Heart right ventricle (tissue), 16 donors: ENCODE data around the gene PAX5. TPM values are rescaled to one million over a fixed set of nuclear protein-coding genes. Genes with fewer than 3 reads are reported as not detected.

ENCODE experiments used
- ATAC-seq, 8 donors: fragments of 200-7000 bp; cut with Tn5 transposase; one replicate each; pipeline ENCODE4 v1.9.1; 2020; ENCODE audit warnings: mild to moderate bottlenecking in 8 of 8, moderate library complexity in 8 of 8, moderate number of reproducible peaks in 1 of 8
- DNase-seq, 2 donors: peaks; one replicate each; pipeline ENCODE4 v3.0.0-alpha.2; 2020
- H3K27ac ChIP-seq, 10 donors: fragments of 200-600 bp; sonication (generic) in 2 of 10; one replicate each; pipeline versions ENCODE4 v1.5.0 to v1.8.0; 2020 to 2022; ENCODE audit warnings: mild to moderate bottlenecking in 3 of 10
- H3K27me3 ChIP-seq, 7 donors: fragments of 200-600 bp; one replicate each; pipeline ENCODE4 v1.8.0; 2021 to 2022; ENCODE audit warnings: mild to moderate bottlenecking in 2 of 7
- H3K36me3 ChIP-seq, 9 donors: fragments of 200-600 bp; sonication (generic) in 1 of 9; one replicate each; pipeline versions ENCODE4 v1.5.0 to v1.8.0; 2020 to 2022; ENCODE audit warnings: mild to moderate bottlenecking in 2 of 9
- H3K4me1 ChIP-seq, 9 donors: fragments of 200-600 bp; sonication (generic) in 1 of 9; one replicate each; pipeline versions ENCODE4 v1.5.0 to v1.8.0; 2020 to 2022; ENCODE audit warnings: mild to moderate bottlenecking in 4 of 9
- H3K4me3 ChIP-seq, 10 donors: fragments of 200-600 bp; sonication (generic) in 2 of 10; one replicate each; pipeline versions ENCODE4 v1.5.0 to v1.8.0; 2020 to 2022; ENCODE audit warnings: mild to moderate bottlenecking in 7 of 10, moderate library complexity in 2 of 10
- H3K9me3 ChIP-seq, 11 donors: fragments of 200-600 bp in 10 of 11; sonication (generic) in 2 of 11; one replicate each; pipeline versions ENCODE4 v1.5.0 to v1.8.0; 2013 to 2022; ENCODE audit warnings: mild to moderate bottlenecking in 2 of 11, control low read depth in 1 of 11, moderate library complexity in 1 of 11
- WGBS, 2 donors: extraction: QIAGEN DNeasy Blood & Tissue Kit; methylation state at CpG; one replicate each; pipeline ENCODE4 v1.1.7; 2013; ENCODE audit warnings: inconsistent platforms in 1 of 2; 5-methylcytosine and 5-hydroxymethylcytosine counted together
- intact Hi-C, 10 donors: fragments of 100-400 bp; cut with DNase I; formaldehyde crosslinking; loops; one replicate each; pipeline versions ENCODE4 v1.11.1 to v1.14.2; 2022
- polyA plus RNA-seq, 2 donors: library from polyadenylated mRNA; stranded (reverse); fragments of 200-250 nt; gene quantifications; one replicate each; pipeline ENCODE4 v1.2.3, GENCODE V29; 2013
- total RNA-seq, 10 donors: library from RNA; stranded (reverse); fragmentation: NEBNext Ultra II Directional in 3 of 10; extraction: Animal tissue kit (Norgen Biotek cat#: 25700) in 3 of 10; gene quantifications; one replicate each; pipeline versions ENCODE4 v1.2.1 to v1.2.4, GENCODE V29; 2021 to 2023
- TF ChIP-seq, protein P1 (sequence below), 9 donors: fragments of 200-600 bp; sonication (generic) in 2 of 9; IDR thresholded peaks; one replicate each; pipeline versions ENCODE4 v1.5.0 to v1.8.0; 2021 to 2022; ENCODE audit warnings: antibody characterized with exemption in 9 of 9, mild to moderate bottlenecking in 5 of 9, moderate library complexity in 1 of 9
- donor health status: Arrhythmogenic right ventricular cardiomyopathy.
- donor health status: ischemic (EF 13 %, LVEDD 7.1; RV severe dilation, severe dysfunction).
- donor health status: healthy with polysubstance abuse.
- donor health status: DM: no; HTN: yes; CAD: no.
- donor health status: DM: no; HTN: no; CAD: no.
- donor health status: ischemic (EF 25% LVEDD 6.9; RV normal size, moderate dysfunction).
- donor health status: ischemic (EF 25% LVEDD 5.7; RV mildly dilated, moderate dysfunction).
- donor health status: healthy.
- donor health status: DM: yes; HTN: yes; CAD: no.
- donor health status: Ischemic cardiomyopathy.
- donor health status: ischemic (EF 35%, LVEDD 5.7; RV mildly dilated, moderate dysfunction).
- donor health status: nonischemic (EF 11% LVEDD 7.7; RV severe dilation, severe dysfunction).
- donor health status: DM: yes; HTN: yes; CAD: no.
- donor health status: PGD.
- donor health status: ischemic (EF 29% LVEDD 5.4; RV normal size, mild dysfunction).
- donor health status: nonischemic (EF 23%, LVEDD 6.1; RV moderate dilation, normal function).

Gene PAX5
- total and polyA plus RNA-seq, 12 donors: under 0.01 to 0.09 TPM; not detected in 10

GRCh38 chr9:36888551-36888950 lies 145.5 kb downstream of the PAX5 start:
- H3K27ac ChIP-seq: no peak overlapping the region
- no peak for ATAC-seq
- peaks cover 0 to 79% (median 60%) of the 10 kb centered on the region in 7 donors for H3K27me3 ChIP-seq
- TF ChIP-seq, protein P1, sequence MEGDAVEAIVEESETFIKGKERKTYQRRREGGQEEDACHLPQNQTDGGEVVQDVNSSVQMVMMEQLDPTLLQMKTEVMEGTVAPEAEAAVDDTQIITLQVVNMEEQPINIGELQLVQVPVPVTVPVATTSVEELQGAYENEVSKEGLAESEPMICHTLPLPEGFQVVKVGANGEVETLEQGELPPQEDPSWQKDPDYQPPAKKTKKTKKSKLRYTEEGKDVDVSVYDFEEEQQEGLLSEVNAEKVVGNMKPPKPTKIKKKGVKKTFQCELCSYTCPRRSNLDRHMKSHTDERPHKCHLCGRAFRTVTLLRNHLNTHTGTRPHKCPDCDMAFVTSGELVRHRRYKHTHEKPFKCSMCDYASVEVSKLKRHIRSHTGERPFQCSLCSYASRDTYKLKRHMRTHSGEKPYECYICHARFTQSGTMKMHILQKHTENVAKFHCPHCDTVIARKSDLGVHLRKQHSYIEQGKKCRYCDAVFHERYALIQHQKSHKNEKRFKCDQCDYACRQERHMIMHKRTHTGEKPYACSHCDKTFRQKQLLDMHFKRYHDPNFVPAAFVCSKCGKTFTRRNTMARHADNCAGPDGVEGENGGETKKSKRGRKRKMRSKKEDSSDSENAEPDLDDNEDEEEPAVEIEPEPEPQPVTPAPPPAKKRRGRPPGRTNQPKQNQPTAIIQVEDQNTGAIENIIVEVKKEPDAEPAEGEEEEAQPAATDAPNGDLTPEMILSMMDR (IDR thresholded peaks at IDR 0.05): no peak
- WGBS, 2 donors: 63 to 72% methylated on average over 7 of the region's 7 CpGs
- intact Hi-C loops: loop anchor here in 1 of 10 donors (10.0 kb wide), 1 partner anchor 56 kb away; no protein-coding TSS in a partner anchor
- DNase-seq: no peak
- no peak overlapping the region for H3K4me3 ChIP-seq
- H3K36me3 ChIP-seq: no peaks in the 10 kb centered on the region
- H3K9me3 ChIP-seq: peaks cover 0 to 6% (median 0%) of the 10 kb centered on the region in 11 donors
- H3K4me1 ChIP-seq: no peaks in the 10 kb centered on the region

DNA sequence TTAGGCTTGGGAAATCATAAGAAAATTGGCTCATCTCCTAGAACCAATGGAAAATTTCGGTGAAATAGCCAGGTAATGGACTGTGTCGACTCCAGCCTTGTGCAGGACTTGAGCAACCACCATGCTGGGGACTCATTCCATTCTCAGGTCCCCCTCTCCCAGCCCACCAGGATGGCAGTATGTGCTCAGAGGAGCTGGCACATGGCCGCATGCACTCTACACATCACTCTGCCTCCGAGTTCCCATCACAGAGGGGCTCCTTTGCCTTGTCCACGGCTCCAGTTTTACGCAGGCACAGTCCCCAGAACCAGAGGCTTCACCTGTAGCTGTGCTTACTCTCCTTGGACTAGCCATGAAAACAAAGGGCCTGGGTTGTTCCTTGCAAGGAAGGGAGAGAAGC lies 149.3 kb downstream of the PAX5 start:
- DNase-seq: no peak
- intact Hi-C loops: loop anchor here in 1 of 10 donors (10.0 kb wide), 1 partner anchor 60 kb away; no protein-coding TSS in a partner anchor
- Histone ChIP-seq H3K27ac (no peak overlapping the region), H3K4me1 (no peaks in the 10 kb centered on the region), H3K27me3 (peaks cover 0 to 55% (median 47%) of the 10 kb centered on the region in 7 donors), H3K9me3 (peaks cover 0 to 6% (median 0%) of the 10 kb centered on the region in 11 donors), H3K4me3 (no peak overlapping the region), H3K36me3 (no peaks in the 10 kb centered on the region)
- no peak for ATAC-seq
- 68 to 69% methylated on average over 6 of the region's 6 CpGs for WGBS, 2 donors
- TF ChIP-seq, protein P1 (IDR thresholded peaks at IDR 0.05): no peak

DNA sequence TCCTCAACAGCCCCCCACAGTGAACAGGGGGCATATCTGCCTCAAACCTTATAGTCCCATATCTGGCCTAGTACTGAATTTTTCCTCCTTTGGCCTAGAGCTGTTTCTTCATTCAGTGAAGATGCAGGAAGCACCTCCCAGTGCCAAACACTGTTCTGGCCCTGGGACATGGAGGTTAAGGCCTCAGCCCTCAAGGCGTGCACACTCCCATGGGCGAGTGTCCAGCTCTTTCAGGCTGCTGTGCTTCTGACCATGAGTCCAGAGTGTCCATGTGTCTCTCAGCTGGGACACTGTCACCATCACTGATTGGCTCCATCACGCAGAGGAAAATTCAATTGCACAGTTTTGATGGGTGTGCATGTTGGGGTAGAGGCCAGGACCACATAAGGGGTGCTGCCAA lies 151.5 kb downstream of the PAX5 start:
- Histone ChIP-seq H3K27ac (no peak overlapping the region), H3K9me3 (peaks cover 0 to 6% (median 0%) of the 10 kb centered on the region in 11 donors)
- 63 to 68% methylated on average over 3 of the region's 3 CpGs for WGBS, 2 donors

DNA sequence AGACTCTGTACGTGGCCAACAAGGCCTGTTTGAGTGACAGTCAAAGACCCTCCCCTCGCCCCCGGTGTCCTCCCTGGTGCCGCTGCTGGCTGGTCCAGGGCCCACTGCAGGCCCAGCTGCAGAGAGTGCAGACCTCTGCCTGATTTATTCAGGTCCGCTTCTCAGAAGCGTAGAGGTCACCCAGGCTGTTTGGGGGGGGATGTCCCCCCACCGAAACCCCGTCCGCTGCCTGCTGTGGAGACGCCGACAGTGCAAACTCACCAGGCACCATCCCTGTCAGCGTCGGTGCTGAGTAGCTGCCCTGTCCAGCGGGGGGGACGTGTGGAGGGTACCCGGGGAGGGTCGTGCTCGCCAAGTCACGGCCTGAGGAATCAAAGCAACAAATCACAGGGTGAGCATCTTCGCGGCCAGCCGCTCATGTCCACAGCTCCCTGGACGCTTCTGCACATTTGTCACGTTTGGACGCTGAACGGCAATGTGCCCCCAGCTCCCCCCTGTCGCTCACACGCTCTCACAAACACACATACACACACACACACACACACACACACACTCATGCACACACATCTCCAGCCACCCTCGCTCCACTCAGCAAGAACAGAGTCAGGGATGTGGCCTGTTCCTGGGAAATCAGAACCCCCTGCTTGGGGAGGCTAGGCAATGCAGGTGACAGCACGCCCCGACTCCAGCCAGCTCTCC lies 152.2 kb downstream of the PAX5 start:
- no peak overlapping the region for H3K4me3 ChIP-seq
- ATAC-seq (no peak), DNase-seq (no peak)
- WGBS, 2 donors: 74 to 76% methylated on average over 31 of the region's 31 CpGs
- peaks cover 0 to 6% (median 0%) of the 10 kb centered on the region in 11 donors for H3K9me3 ChIP-seq
- H3K27me3 ChIP-seq: peaks cover 4 to 56% (median 33%) of the 10 kb centered on the region in 7 donors
- H3K36me3 ChIP-seq: no peaks in the 10 kb centered on the region
- TF ChIP-seq, protein P1 (IDR thresholded peaks at IDR 0.05): no peak
- intact Hi-C loops: loop anchor here in 1 of 10 donors (10.0 kb wide), 1 partner anchor 63 kb away; no protein-coding TSS in a partner anchor
- no peak overlapping the region for H3K27ac ChIP-seq
- H3K4me1 ChIP-seq: no peaks in the 10 kb centered on the region

More for the DNA sequence above, 151.5 kb downstream of the PAX5 start:
- ATAC-seq: no peak
- TF ChIP-seq, protein P1 (IDR thresholded peaks at IDR 0.05): no peak
- Histone ChIP-seq H3K4me1 (no peaks in the 10 kb centered on the region), H3K27me3 (peaks cover under 1 to 50% (median 33%) of the 10 kb centered on the region in 7 donors), H3K36me3 (no peaks in the 10 kb centered on the region), H3K4me3 (no peak overlapping the region)
- intact Hi-C loops: loop anchor here in 1 of 10 donors (10.0 kb wide), 1 partner anchor 62 kb away; no protein-coding TSS in a partner anchor
- DNase-seq: no peak
